ENCODE measurements around the gene PRLHR.

Gene PRLHR

DNA sequence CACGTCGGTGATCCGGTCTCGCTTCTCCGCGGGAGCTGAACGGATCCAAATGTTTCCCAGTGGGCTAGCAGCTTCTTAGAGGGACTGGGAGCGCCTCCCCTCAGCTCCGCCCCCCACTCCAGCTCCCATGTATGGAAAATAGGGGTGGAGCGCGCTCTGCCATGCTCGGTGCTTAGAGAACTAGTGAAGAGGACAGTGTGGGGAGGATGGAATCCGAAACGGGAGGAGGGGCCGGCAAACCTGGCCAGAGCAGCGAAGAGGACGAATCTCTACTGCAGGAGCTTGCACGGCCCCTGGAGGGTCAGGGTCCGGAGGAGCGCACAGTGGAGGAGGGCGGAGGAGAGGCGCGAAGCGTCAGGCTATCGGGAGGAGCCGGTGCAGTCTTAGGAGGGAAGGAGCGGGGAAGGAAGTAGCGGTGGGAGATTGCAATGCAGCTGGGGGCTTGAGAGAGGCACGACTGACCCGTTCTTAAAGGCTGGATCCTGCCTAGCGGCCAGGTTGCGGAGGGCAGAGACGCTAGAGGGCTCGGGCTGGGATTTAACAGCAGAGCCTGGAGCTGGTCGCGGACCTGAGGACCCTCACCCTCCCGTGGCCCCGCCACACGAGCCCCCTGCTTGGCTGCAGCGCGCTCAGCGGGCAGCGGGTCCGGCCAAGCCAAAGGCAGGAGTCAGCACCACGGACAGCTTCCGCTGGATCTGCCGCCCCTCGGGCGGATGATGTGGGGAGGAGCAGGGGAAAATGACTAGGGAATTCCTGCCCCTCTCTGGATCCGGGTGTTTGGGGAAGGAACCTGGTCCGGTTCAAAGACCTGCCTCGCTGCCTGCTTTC, at the start of gene PRLHR:
TSS of gene PRLHR (minus strand) at position 51 of the 828 bp plus-strand sequence. CDS start 404 bp downstream, outside the sequence.
- no peak for DNase-seq (ENCODE audit: low read depth)
- TF ChIP-seq, protein P1, sequence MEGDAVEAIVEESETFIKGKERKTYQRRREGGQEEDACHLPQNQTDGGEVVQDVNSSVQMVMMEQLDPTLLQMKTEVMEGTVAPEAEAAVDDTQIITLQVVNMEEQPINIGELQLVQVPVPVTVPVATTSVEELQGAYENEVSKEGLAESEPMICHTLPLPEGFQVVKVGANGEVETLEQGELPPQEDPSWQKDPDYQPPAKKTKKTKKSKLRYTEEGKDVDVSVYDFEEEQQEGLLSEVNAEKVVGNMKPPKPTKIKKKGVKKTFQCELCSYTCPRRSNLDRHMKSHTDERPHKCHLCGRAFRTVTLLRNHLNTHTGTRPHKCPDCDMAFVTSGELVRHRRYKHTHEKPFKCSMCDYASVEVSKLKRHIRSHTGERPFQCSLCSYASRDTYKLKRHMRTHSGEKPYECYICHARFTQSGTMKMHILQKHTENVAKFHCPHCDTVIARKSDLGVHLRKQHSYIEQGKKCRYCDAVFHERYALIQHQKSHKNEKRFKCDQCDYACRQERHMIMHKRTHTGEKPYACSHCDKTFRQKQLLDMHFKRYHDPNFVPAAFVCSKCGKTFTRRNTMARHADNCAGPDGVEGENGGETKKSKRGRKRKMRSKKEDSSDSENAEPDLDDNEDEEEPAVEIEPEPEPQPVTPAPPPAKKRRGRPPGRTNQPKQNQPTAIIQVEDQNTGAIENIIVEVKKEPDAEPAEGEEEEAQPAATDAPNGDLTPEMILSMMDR (conservative IDR thresholded peaks at IDR 0.05; ENCODE audit: low read length), result no peak
- H3K4me3 ChIP-seq (ENCODE audit: low read length), result no peak within 1 kb of the TSS

- DNase-seq (ENCODE audit: low read depth), result no peak
- no peak overlapping the region for H3K4me3 ChIP-seq (ENCODE audit: low read length)
- TF ChIP-seq, protein P1 (conservative IDR thresholded peaks at IDR 0.05; ENCODE audit: low read length), result no peak
These were observed 46.8 kb upstream of the PRLHR start for GRCh38 chr10:118642228-118642627.

GRCh38 chr10:118638680-118639079, 43.2 kb upstream of the PRLHR start:
- DNase-seq (ENCODE audit: low read depth), result no peak
- no peak overlapping the region for H3K4me3 ChIP-seq (ENCODE audit: low read length)
- TF ChIP-seq, protein P1 (conservative IDR thresholded peaks at IDR 0.05; ENCODE audit: low read length), result no peak

GRCh38 chr10:118635674-118636402, 40.4 kb upstream of the PRLHR start:
- DNase-seq (ENCODE audit: low read depth), result no peak
- TF ChIP-seq, protein P1 (conservative IDR thresholded peaks at IDR 0.05; ENCODE audit: low read length), result no peak
- H3K4me3 ChIP-seq (ENCODE audit: low read length), result no peak overlapping the region

GRCh38 chr10:118633786-118634185, 38.3 kb upstream of the PRLHR start:
- DNase-seq (ENCODE audit: low read depth), result no peak
- TF ChIP-seq, protein P1 (conservative IDR thresholded peaks at IDR 0.05; ENCODE audit: low read length), result no peak
- H3K4me3 ChIP-seq (ENCODE audit: low read length), result no peak overlapping the region

DNA sequence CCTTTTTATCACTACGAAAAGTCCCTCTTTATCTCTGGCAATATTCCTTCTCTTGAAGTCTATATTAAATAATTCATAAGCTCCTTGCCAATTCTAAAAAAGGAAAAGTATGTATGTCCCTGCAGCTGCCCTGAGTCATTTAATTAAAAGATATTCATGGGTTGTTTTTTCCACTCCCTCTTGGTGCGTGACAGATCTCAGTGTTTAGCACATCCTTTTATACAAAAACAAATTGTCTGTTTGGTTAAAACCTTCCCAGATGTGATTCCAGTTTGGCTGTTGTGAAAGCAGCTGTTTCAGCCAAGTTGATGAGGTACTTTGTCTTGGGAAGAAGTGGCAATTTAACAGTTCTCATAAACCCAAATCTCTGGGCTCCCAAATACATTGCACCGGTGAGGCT, 33.8 kb upstream of the PRLHR start:
- peak; percentile 50 for DNase-seq (ENCODE audit: low read depth)
- TF ChIP-seq, protein P1 (conservative IDR thresholded peaks at IDR 0.05; ENCODE audit: low read length), result no peak
- H3K4me3 ChIP-seq (ENCODE audit: low read length), result no peak overlapping the region
